Neuronal stem cell (in vitro differentiated cells): Measurements from ENCODE around the gene PHYHD1.

Experiments used
- DNase-seq: peaks from one replicate; pipeline ENCODE4 v3.0.0-alpha.2; 2013; ENCODE audit warnings: low spot score
- H2AFZ ChIP-seq: one replicate; pipeline ENCODE4 v1.6.1; 2013; ENCODE audit warnings: mild to moderate bottlenecking, low read length, inconsistent platforms
- H2AK5ac ChIP-seq: 2 replicates; pipeline ENCODE4 v1.6.1; 2013; ENCODE audit warnings: low read depth, mild to moderate bottlenecking, inconsistent platforms, low read length, moderate library complexity, mixed read lengths
- H2BK120ac ChIP-seq: 2 replicates; pipeline ENCODE4 v1.6.1; 2013; ENCODE audit warnings: low read depth, mild to moderate bottlenecking, inconsistent platforms, low read length, moderate library complexity, mixed read lengths
- H2BK12ac ChIP-seq: one replicate; pipeline ENCODE4 v1.6.1; 2013; ENCODE audit warnings: low read length, inconsistent platforms
- H2BK15ac ChIP-seq: 2 replicates; pipeline ENCODE4 v1.6.1; 2013; ENCODE audit warnings: mild to moderate bottlenecking, low read length, inconsistent platforms, mixed read lengths
- H2BK5ac ChIP-seq: one replicate; pipeline ENCODE4 v1.6.1; 2013; ENCODE audit warnings: inconsistent platforms, mild to moderate bottlenecking, low read length, moderate library complexity
- H3K14ac ChIP-seq: one replicate; pipeline ENCODE4 v1.6.1; 2013; ENCODE audit warnings: low read length, inconsistent platforms
- H3K18ac ChIP-seq: 2 replicates; pipeline ENCODE4 v1.6.1; 2013; ENCODE audit warnings: low read length, inconsistent platforms
- H3K23ac ChIP-seq: 2 replicates; pipeline ENCODE4 v1.6.1; 2013; ENCODE audit warnings: low read depth, mild to moderate bottlenecking, mixed read lengths, low read length, inconsistent platforms; ENCODE audit not compliant: poor library complexity
- H3K27ac ChIP-seq: replicated peaks from 3 replicates; pipeline ENCODE4 v1.5.1; 2013; ENCODE audit warnings: low read length, inconsistent platforms
- H3K27me3 ChIP-seq, 3 experiments: 2 replicates each; pipeline ENCODE4 v1.6.1; 2013; ENCODE audit warnings: low read length in 3 of 3, mild to moderate bottlenecking in 2 of 3, inconsistent platforms in 1 of 3, low read depth in 1 of 3, mixed read lengths in 1 of 3, moderate library complexity in 1 of 3; ENCODE audit not compliant: control insufficient read depth in 3 of 3, insufficient read depth in 3 of 3
- H3K36me3 ChIP-seq, 2 donors: replicated peaks in 1 of 2; 2 replicates each; pipeline ENCODE4 v1.6.1; 2013; ENCODE audit warnings: low read length in 2 of 2; ENCODE audit not compliant: control insufficient read depth in 2 of 2, insufficient read depth in 2 of 2
- H3K4ac ChIP-seq: 2 replicates; pipeline ENCODE4 v1.6.1; 2013; ENCODE audit warnings: inconsistent platforms, mild to moderate bottlenecking, low read length, moderate library complexity
- H3K4me1 ChIP-seq, 2 donors: 1 replicate in 1 of 2; 2 replicates in 1 of 2; pipeline ENCODE4 v1.6.1; 2013; ENCODE audit warnings: low read length in 2 of 2, low read depth in 1 of 2; ENCODE audit not compliant: control insufficient read depth in 2 of 2, insufficient read depth in 1 of 2
- H3K4me2 ChIP-seq: one replicate; pipeline ENCODE4 v1.6.1; 2013; ENCODE audit warnings: mild to moderate bottlenecking, low read length, inconsistent platforms; ENCODE audit not compliant: insufficient read depth, poor library complexity, severe bottlenecking
- H3K4me3 ChIP-seq, 2 donors: 2 replicates each; pipeline ENCODE4 v1.5.1; 2013; ENCODE audit warnings: low read length in 2 of 2, mild to moderate bottlenecking in 2 of 2, inconsistent platforms in 1 of 2, moderate library complexity in 1 of 2
- H3K79me1 ChIP-seq: one replicate; pipeline ENCODE4 v1.6.1; 2013; ENCODE audit warnings: low read depth, mild to moderate bottlenecking, inconsistent platforms, low read length, moderate library complexity
- H3K9ac ChIP-seq: one replicate; pipeline ENCODE4 v1.6.1; 2013; ENCODE audit warnings: mild to moderate bottlenecking, low read depth, low read length, inconsistent platforms; ENCODE audit not compliant: poor library complexity
- H3K9me3 ChIP-seq, 2 donors: replicated peaks in 1 of 2; 2 replicates each; pipeline versions ENCODE3 to v1.6.1; 2013; ENCODE audit warnings: low read length in 2 of 2, mild to moderate bottlenecking in 2 of 2, inconsistent platforms in 1 of 2, low read depth in 1 of 2, mixed read lengths in 1 of 2, moderate library complexity in 1 of 2; ENCODE audit not compliant: control insufficient read depth in 2 of 2, insufficient read depth in 1 of 2
- H4K8ac ChIP-seq: one replicate; pipeline ENCODE4 v1.6.1; 2013; ENCODE audit warnings: low read depth, mild to moderate bottlenecking, inconsistent platforms, low read length, moderate library complexity
- H4K91ac ChIP-seq: one replicate; pipeline ENCODE4 v1.6.1; 2013; ENCODE audit warnings: low read length, low read depth, mild to moderate bottlenecking, inconsistent platforms; ENCODE audit not compliant: poor library complexity
- WGBS, 2 donors: extraction: QIAGEN DNeasy Blood & Tissue Kit; methylation state at CpG; one replicate each; pipeline ENCODE4 v1.1.7; 2013; ENCODE audit warnings: missing lambda C conversion rate in 2 of 2, mixed read lengths in 1 of 2; ENCODE audit not compliant: insufficient read length in 2 of 2, insufficient replicate concordance in 1 of 2; ENCODE audit errors: extremely low coverage in 2 of 2; 5-methylcytosine and 5-hydroxymethylcytosine counted together

Gene PHYHD1

GRCh38 chr9:128901822-128902221 lies 19.0 kb upstream of the PHYHD1 start:
- Histone ChIP-seq H3K9me3 (no peaks in the 10 kb centered on the region), H3K4me2 (no peak overlapping the region), H3K4me3 (no peak overlapping the region), H3K27ac (no peak overlapping the region), H3K4me1 (no peaks in the 10 kb centered on the region), H4K91ac (no peak overlapping the region), H2BK5ac (peak overlapping the region; percentile 24), H3K36me3 (peaks cover 4 to 44% of the 10 kb centered on the region in 2 donors), H2BK120ac (no peak overlapping the region), H2AK5ac (no peak overlapping the region), H2BK12ac (no peak overlapping the region), H2BK15ac (no peak overlapping the region), H3K23ac (no peak overlapping the region), H3K14ac (no peak overlapping the region), H3K9ac (no peak overlapping the region), H3K27me3 (no peaks in the 10 kb centered on the region), H3K18ac (no peak overlapping the region), H2AFZ (no peak overlapping the region), H3K4ac (no peak overlapping the region), H4K8ac (no peak overlapping the region), H3K79me1 (peaks cover 2% of the 10 kb centered on the region)
- DNase-seq, result no peak
- no CpG with 5 or more reads among the region's 5 CpGs for WGBS, 2 donors

- no peak overlapping the region for H2BK12ac ChIP-seq
- H3K9ac ChIP-seq, result no peak overlapping the region
- H3K4me3 ChIP-seq, result no peak overlapping the region
- peaks cover 9 to 44% of the 10 kb centered on the region in 2 donors for H3K36me3 ChIP-seq
- H3K27me3 ChIP-seq, result no peaks in the 10 kb centered on the region
- H2AFZ ChIP-seq, result no peak overlapping the region
- no peak overlapping the region for H2BK120ac ChIP-seq
- no peak overlapping the region for H4K8ac ChIP-seq
- H4K91ac ChIP-seq, result no peak overlapping the region
- no peaks in the 10 kb centered on the region for H3K9me3 ChIP-seq
- no peak overlapping the region for H3K14ac ChIP-seq
- no peak for DNase-seq
- no peak overlapping the region for H2BK15ac ChIP-seq
- peaks cover 2% of the 10 kb centered on the region for H3K79me1 ChIP-seq
- H3K18ac ChIP-seq, result no peak overlapping the region
- no peak overlapping the region for H2AK5ac ChIP-seq
- H3K4me1 ChIP-seq, result no peaks in the 10 kb centered on the region
- H3K4me2 ChIP-seq, result no peak overlapping the region
- no peak overlapping the region for H3K27ac ChIP-seq
- no peak overlapping the region for H3K23ac ChIP-seq
- peak overlapping the region; percentile 24 for H2BK5ac ChIP-seq
- no CpG with 5 or more reads among the region's 23 CpGs for WGBS, 2 donors
- no peak overlapping the region for H3K4ac ChIP-seq
These were observed 18.3 kb upstream of the PHYHD1 start for GRCh38 chr9:128902351-128903078.

GRCh38 chr9:128903079-128903461 lies 17.7 kb upstream of the PHYHD1 start:
- Histone ChIP-seq H3K14ac (no peak overlapping the region), H3K4ac (no peak overlapping the region), H3K36me3 (peaks cover 14 to 44% of the 10 kb centered on the region in 2 donors), H3K27me3 (no peaks in the 10 kb centered on the region), H3K4me1 (no peaks in the 10 kb centered on the region), H2BK5ac (peak overlapping the region; percentile 24), H3K18ac (no peak overlapping the region), H3K9ac (no peak overlapping the region), H2AFZ (no peak overlapping the region), H3K23ac (no peak overlapping the region), H3K27ac (no peak overlapping the region), H2BK12ac (no peak overlapping the region), H4K91ac (no peak overlapping the region), H3K4me2 (no peak overlapping the region), H2AK5ac (no peak overlapping the region), H3K4me3 (no peak overlapping the region), H3K9me3 (no peaks in the 10 kb centered on the region), H2BK15ac (no peak overlapping the region), H3K79me1 (peaks cover 5% of the 10 kb centered on the region), H4K8ac (no peak overlapping the region), H2BK120ac (no peak overlapping the region)
- no CpG with 5 or more reads among the region's 2 CpGs for WGBS, 2 donors
- DNase-seq, result no peak

- H3K4me1 ChIP-seq, result no peaks in the 10 kb centered on the region
- H3K14ac ChIP-seq, result no peak overlapping the region
These were observed 16.7 kb upstream of the PHYHD1 start for GRCh38 chr9:128903871-128904620.

More at GRCh38 chr9:128903871-128904620, 16.7 kb upstream of the PHYHD1 start:
- no peak overlapping the region for H3K4ac ChIP-seq
- H3K4me3 ChIP-seq, result no peak overlapping the region
- peaks cover 0 to 3% of the 10 kb centered on the region in 2 donors for H3K9me3 ChIP-seq
- no peak overlapping the region for H3K27ac ChIP-seq
- H3K36me3 ChIP-seq, result peaks cover 20 to 44% of the 10 kb centered on the region in 2 donors
- no peak overlapping the region for H2BK12ac ChIP-seq
- no peak overlapping the region for H2BK5ac ChIP-seq
- H2BK15ac ChIP-seq, result no peak overlapping the region
- H3K18ac ChIP-seq, result no peak overlapping the region
- no peak for DNase-seq
- H3K9ac ChIP-seq, result no peak overlapping the region
- no peak overlapping the region for H3K4me2 ChIP-seq
- no peak overlapping the region for H3K23ac ChIP-seq
- no peak overlapping the region for H2AK5ac ChIP-seq
- H4K91ac ChIP-seq, result no peak overlapping the region
- H4K8ac ChIP-seq, result no peak overlapping the region
- H2BK120ac ChIP-seq, result no peak overlapping the region
- H3K79me1 ChIP-seq, result peaks cover 5% of the 10 kb centered on the region
- H2AFZ ChIP-seq, result no peak overlapping the region
- no CpG with 5 or more reads among the region's 10 CpGs for WGBS, 2 donors
- H3K27me3 ChIP-seq, result no peaks in the 10 kb centered on the region
